Skeletal muscle cell (primary cell): ENCODE results near the gene ACAP3.

Experiments used
- DNase-seq: peaks from one replicate; pipeline ENCODE4 v3.0.0-alpha.2; 2010; ENCODE audit warnings: low read depth
- H3K4me3 ChIP-seq: 2 replicates; pipeline ENCODE4 v1.5.1; 2011; ENCODE audit warnings: low read depth, mild to moderate bottlenecking, control low read depth, low read length, moderate library complexity

ACAP3 gene

GRCh38 chr1:1304331-1305299 lies 3.1 kb downstream of the ACAP3 start:
- DNase-seq: peak; percentile 24
- peak overlapping the region; percentile 68 for H3K4me3 ChIP-seq

GRCh38 chr1:1303736-1304135 lies 4.0 kb downstream of the ACAP3 start:
- DNase-seq: no peak

DNA sequence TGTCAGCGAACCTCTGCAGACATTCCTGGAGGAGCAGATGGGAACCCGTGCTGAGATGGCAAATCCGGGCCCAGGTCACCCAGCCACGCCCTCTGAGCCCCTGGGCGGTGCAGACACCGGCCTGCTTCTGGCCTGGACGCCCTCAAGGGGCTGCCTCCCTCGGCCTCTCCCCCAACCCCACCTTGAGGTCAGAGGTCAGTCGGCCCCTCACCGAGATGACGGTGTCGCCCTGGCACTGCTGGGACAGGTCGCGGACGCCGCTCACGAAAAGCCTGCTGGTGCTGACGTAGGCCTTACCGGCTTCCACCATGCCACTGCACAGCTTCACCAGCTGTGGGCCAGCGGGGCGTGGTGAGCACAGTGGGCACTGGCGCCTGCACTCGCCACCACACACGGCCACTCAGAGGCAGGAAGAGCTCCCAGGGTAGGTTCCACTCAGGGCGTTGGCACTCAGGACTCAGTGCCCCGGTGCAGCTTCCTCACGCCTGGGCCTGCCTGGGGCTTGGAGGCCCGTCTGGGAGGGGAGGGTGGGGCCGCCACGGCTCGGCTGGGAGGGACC lies 4.7 kb downstream of the ACAP3 start:
- no peak for DNase-seq
- H3K4me3 ChIP-seq: no peak overlapping the region

More at GRCh38 chr1:1303736-1304135, 4.0 kb downstream of the ACAP3 start:
- H3K4me3 ChIP-seq: no peak overlapping the region

DNA sequence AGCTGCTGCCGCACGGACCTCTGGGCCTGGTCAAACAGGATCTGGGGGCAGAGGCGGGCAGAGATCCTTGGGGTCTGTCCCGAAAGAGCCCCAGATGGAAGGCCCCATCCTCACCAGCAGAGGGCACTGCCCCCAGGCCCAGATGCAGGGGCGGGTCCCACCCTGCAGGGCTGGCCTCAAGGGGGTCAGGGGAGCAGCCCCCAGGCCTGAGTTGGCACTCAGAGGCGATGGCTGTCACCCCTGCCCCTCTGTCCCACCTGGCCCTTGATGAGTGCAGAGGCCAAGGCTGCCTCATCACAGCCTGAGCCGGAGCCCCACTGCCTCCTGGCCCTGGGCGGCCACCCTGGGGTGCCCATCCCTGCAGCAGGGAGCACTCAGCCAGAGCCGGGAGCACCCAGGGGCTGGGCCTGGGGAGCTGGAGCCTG lies 5.7 kb downstream of the ACAP3 start:
- no peak overlapping the region for H3K4me3 ChIP-seq
- DNase-seq: no peak

DNA sequence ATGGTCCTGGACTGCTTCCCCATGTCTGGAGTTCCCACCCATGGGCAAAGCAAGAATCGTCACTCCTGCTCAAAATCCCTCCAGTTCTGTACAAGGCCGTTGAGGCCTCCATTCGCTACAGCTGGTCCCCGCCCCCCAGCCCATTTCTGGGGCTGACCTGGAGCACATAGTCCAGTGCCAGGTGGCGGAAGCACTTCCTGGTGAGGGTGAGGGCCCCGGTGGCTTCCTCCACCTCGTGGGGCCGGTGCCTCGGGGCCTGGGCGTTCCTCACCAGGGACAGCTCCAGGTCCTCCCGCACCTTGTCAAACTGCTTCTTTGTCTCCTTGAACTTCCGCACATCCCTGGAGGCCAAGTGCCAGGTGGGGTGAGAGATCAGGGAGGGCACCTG lies 7.4 kb downstream of the ACAP3 start:
- H3K4me3 ChIP-seq: no peak overlapping the region

GRCh38 chr1:1299686-1300351 lies 7.9 kb downstream of the ACAP3 start:
- no peak for DNase-seq
- H3K4me3 ChIP-seq: no peak overlapping the region

More for the DNA sequence above, 7.4 kb downstream of the ACAP3 start:
- no peak for DNase-seq

GRCh38 chr1:1298861-1299685 lies 8.7 kb downstream of the ACAP3 start:
- DNase-seq: no peak
- no peak overlapping the region for H3K4me3 ChIP-seq

GRCh38 chr1:1297802-1298424 lies 9.8 kb downstream of the ACAP3 start:
- no peak for DNase-seq
- no peak overlapping the region for H3K4me3 ChIP-seq

DNA sequence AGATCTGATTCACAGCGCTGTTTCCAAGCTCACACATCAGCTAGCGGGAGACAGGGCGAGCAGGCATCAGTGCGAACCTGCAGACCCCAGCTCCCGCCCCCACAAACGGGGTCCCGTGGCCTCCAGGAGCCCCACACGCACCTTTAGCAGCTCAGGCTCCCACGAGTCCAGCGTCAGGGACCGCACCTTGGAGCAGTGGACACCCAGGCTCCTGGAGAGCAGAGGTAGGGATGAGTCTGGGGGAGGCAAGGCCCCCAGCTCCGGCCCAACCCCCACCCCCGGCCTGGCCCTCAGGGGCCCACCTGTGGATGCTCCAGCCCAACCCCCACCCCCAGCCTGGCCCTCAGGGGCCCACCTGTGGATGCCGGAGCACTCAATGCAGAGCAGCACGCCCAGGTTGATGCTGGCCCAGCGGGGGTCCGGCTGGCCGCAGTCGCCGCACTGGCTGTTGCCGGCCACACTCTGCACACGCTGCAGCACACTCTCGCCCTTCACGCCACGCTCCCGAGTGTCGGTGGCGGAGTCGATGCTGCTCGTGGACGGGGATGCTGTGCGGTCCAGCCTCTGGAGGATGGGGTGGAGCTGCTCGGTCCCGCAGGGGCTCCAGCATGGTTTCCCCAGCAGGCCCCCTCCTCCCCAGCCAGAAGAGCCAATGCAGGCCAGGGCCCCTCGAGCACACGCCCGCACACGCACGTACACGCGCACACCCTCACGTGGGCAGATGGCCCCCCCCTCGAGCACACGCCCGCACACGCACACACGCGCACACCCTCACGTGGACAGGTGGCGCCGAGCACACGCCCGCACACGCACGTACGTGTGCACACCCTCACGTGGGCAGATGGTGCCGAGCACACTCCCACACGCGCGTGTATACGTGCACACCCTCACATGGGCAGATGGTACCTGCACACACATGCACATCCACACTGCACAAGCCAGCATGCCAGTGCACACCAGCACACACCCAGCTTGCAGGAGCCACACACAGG lies 11.4 kb downstream of the ACAP3 start:
- DNase-seq: no peak
- H3K4me3 ChIP-seq: no peak overlapping the region

DNA sequence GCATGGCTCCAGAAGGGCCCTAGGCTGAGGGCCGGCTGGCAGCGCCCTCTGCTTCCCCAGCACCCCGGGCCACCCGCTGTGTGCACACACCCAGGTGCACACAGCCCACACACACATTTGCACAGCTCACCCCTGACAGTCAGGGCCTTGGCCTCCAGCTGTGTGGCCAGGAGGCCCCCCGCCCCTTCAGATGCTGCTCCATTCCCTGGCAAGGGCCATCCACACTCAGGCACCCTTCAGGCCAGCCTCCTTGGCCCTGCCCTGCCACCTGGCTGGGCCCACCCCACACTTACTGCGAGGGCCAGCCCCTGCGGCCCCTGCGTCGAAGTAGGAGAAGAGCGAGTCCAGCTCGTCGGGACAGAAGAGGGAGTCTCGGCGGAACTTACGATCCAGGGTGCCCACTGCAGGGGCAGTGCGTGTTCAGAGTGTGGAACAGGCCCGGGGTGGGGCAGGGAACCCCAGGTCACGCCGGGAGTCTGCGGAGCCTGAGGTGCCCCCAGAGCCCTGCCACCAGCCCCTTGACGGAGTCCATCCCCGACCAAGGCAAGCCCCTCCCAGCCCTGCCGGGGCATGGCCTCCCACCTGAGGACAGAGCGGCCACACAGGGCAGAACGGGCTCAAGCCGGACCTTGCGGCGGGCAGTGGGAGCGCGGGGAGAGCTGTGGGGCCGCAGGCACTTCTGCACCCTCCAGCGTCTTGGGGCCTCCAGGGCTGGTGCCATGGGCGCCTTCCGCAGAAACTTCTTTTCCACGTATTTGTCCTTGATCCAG lies 12.4 kb downstream of the ACAP3 start:
- no peak for DNase-seq
- no peak overlapping the region for H3K4me3 ChIP-seq

DNA sequence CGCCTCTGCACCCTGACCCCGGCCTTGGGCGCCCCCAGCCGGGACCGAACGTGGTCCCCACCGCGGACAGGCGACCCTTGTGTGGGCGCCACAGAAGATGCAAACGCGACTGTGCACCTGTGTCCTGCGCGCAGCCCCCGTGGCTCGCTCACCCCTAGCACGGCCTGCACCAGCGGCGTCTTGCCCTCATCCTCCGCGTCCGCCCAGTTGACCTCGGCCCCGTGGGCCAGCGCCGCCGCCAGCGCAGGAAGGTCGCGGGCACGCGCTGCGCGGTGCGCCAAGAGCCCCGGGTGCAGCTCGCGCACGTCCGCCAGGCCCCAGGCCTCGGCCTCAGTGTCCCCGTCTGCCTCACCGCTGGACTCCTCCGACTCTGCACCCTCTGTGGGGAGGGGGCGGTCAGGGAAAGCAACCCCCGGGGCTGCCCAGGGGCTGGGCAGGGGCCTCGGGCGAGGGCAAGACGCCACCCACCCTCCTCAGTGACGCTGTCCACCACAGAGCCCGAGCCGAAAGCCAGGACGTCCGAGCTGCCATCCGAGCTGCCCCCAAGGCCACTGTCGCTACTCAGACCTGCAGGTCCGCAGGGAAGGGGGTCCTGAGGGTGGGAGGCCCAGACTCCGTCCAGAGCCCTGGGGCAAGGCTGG lies 13.4 kb downstream of the ACAP3 start:
- DNase-seq: no peak
- no peak overlapping the region for H3K4me3 ChIP-seq

DNA sequence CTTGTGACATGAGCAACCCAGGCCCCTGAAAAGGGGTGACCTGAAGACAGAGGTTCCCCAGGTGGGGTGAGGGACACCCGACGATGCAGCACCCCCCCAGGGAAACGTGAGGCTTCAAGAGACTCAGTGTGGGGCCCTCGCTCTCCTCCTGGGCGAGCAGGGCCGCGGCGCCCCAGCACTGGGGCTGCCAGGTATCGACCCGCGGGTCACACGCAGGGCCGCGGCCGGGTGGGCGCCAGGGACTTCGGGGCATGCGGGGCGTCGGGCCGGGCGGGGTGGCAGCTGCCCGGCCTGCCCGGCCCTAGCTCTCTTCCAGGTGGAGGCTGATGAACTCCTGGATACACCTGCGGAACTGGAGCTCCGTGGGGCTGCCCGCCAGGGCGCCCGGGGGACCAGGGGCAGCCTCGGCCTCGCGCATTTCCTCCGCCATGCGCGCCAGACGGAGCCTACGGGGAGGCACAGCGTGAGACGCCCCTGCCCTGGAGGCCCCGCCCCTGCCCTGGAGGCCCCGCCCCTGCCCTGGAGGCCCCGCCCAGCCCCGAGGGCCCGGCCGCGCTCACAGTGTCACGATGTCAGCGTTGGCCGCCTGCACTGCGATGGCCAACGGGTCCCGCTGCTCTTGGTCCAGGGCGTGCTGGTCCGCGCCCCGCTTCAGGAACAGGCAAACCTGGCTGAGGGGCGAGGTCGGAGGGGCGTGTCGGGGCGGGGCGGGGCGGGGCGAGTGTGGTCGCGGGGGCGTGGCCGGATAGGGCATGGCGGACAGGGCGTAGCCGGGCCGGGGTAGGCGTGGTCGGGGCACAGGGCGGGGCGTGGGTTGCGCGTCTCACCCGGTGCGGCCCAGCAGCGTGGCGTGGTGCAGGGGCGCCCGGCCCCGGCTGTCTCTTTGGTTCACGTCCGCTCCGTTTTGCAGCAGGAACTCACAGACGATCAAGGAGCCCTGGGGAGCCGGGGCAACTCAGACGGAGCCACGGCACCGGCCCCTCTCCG lies 14.2 kb downstream of the ACAP3 start:
- no peak overlapping the region for H3K4me3 ChIP-seq
- DNase-seq: no peak

DNA sequence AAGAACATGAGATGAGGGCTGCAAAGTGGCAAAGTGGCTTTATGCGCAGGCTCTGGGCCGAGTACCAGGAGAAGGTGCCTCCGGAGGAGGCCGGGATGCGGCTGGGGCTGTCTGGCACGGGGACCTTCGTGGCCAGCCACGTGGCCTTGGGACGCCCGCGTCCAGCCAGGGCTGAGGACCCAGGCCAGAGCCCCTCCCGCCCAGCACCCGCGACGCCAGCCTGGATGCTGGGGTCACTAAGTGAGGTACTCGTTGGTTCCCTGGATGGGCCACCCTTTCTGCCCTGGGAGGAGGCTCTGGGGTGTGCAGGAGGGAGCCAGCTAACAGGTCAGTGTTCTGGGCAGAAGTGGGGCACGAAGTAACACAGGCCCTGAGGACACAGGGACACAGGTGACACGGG lies 14.9 kb downstream of the ACAP3 start:
- no peak overlapping the region for H3K4me3 ChIP-seq
- no peak for DNase-seq

DNA sequence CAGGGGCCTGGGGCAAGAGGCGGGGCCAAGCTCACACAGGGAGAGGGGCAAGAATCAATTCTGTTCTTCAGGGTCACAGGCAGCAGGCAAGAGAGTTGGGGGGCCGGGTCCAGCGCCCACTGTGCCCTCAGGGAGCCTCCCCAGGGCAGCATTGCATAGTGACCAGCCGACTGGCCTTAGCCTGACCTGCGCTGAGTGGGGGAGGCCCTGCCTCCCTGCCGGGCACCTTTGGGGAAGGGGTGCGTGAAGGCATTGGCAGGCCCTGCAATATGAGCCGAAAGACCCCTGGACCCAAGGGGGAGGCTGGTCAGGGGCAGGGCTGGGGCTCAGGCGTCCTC lies 15.3 kb downstream of the ACAP3 start:
- no peak for DNase-seq
- H3K4me3 ChIP-seq: no peak overlapping the region

DNA sequence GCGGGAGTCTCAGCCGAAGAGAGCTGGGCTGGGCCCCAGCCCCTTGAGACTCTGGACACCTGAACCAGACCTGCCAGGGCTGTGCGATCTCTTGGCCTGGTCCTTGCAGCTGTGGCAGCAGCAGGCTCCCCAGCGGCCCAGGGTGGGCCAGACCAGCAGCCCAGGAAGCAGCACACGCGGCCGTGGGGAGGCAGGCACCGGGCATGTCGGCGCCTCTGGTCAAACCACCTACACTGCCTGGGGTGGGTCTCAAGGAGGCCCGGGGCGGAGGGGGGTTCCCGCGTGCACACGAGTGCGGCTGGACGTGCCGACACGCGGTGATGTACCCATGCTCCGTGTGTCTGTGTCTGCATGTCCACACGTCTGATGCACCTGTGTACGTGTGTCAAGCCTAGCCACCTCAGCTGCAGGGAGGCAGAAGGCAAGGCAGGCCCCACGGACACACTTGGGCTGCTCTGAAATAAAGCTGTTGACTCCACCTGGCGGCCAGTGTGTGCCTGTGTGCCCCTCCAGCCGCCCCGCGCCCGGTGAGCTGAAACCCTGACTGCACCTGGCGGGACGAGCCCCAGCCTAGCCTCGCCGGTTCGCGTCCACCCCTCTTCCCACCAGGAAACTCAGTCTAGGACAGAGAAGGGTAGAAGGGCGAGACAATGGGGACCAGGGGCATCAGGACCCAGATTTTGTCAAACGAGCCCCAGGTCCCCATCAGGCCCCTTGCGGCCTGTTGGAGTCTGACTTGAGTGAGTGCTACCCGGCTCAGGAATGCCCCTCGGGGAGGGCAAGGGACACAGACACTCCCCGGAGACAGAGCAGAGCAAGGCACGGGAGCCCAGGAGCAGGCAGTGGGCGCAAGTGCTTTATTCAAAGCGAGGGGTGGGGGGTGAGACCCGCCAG lies 15.9 kb downstream of the ACAP3 start:
- no peak for DNase-seq
- H3K4me3 ChIP-seq: no peak overlapping the region
